OCI-LY1 (cell line): ENCODE data around the gene CMPK1.

Experiments
- CTCF ChIP-seq: fragments of 200-600 bp; sonication (generic), shearing (Covaris generic); IDR thresholded peaks from 2 replicates; pipeline ENCODE4 v1.5.1; 2017; ENCODE audit warnings: mild to moderate bottlenecking, antibody characterized with exemption, low read length, moderate library complexity, mixed read lengths
- EZH2 ChIP-seq: fragments of 200-600 bp; sonication (generic), shearing (Covaris generic); IDR thresholded peaks from 2 replicates; pipeline ENCODE4 v1.8.0; 2017; ENCODE audit warnings: borderline replicate concordance, mixed run types, mild to moderate bottlenecking, antibody characterized with exemption, low read length, moderate library complexity, mixed read lengths

- no peak for TF ChIP-seq CTCF
- TF ChIP-seq EZH2, result no peak
Measured at GRCh38 chr1:47386268-47386667, 52.7 kb downstream of the CMPK1 start.
